ENCODE data around the gene MRPL33.

Gene MRPL33

GRCh38 chr2:27771548-27772335 is at the start of gene MRPL33:
TSS of gene MRPL33 (plus strand) at chr2:27771719. CDS start at chr2:27771778, 59 bp downstream.
- DNase-seq (ENCODE audit: low spot score): peak; percentile 96

- no peak for DNase-seq (ENCODE audit: low spot score)
Measured at GRCh38 chr2:27721884-27722485, 49.5 kb upstream of the MRPL33 start.

GRCh38 chr2:27723372-27724144 is 48.0 kb upstream of the MRPL33 start:
- DNase-seq (ENCODE audit: low spot score): peak; percentile 86

- DNase-seq (ENCODE audit: low spot score): peak; percentile 51
Measured at GRCh38 chr2:27724191-27724590, 47.3 kb upstream of the MRPL33 start.

- DNase-seq (ENCODE audit: low spot score): peak; percentile 79
Measured at GRCh38 chr2:27724905-27725701, 46.4 kb upstream of the MRPL33 start.

- peak; percentile 52 for DNase-seq (ENCODE audit: low spot score)
Measured at GRCh38 chr2:27727257-27727656, 44.3 kb upstream of the MRPL33 start.

GRCh38 chr2:27728081-27728858 is 43.2 kb upstream of the MRPL33 start:
- no peak for DNase-seq (ENCODE audit: low spot score)

- DNase-seq (ENCODE audit: low spot score): peak; percentile 94
Measured at GRCh38 chr2:27729198-27729597, 42.3 kb upstream of the MRPL33 start.

GRCh38 chr2:27729614-27730013 is 41.9 kb upstream of the MRPL33 start:
- DNase-seq (ENCODE audit: low spot score): no peak

GRCh38 chr2:27730261-27730662 is 41.3 kb upstream of the MRPL33 start:
- peak; percentile 33 for DNase-seq (ENCODE audit: low spot score)

GRCh38 chr2:27730980-27731691 is 40.4 kb upstream of the MRPL33 start:
- no peak for DNase-seq (ENCODE audit: low spot score)

GRCh38 chr2:27734305-27734704 is 37.2 kb upstream of the MRPL33 start:
- DNase-seq (ENCODE audit: low spot score): no peak

- peak; percentile 79 for DNase-seq (ENCODE audit: low spot score)
Measured at GRCh38 chr2:27735263-27735904, 36.1 kb upstream of the MRPL33 start.

- DNase-seq (ENCODE audit: low spot score): no peak
Measured at GRCh38 chr2:27736031-27736889, 35.3 kb upstream of the MRPL33 start.

GRCh38 chr2:27736890-27737204 is 34.7 kb upstream of the MRPL33 start:
- no peak for DNase-seq (ENCODE audit: low spot score)

- DNase-seq (ENCODE audit: low spot score): peak; percentile 95
Measured at GRCh38 chr2:27737676-27738348, 33.7 kb upstream of the MRPL33 start.

GRCh38 chr2:27738349-27739057 is 33.0 kb upstream of the MRPL33 start:
- peak; percentile 25 for DNase-seq (ENCODE audit: low spot score)

- no peak for DNase-seq (ENCODE audit: low spot score)
Measured at GRCh38 chr2:27739058-27739373, 32.5 kb upstream of the MRPL33 start.
